Peyer's patch (tissue), 4 donors: ENCODE data around the gene MAP2K2.

ENCODE experiments used
- POLR2A ChIP-seq, 2 donors: fragments of 450-650 bp; IDR thresholded peaks; one replicate each; pipeline ENCODE4 v1.5.1; 2017; ENCODE audit warnings: antibody characterized with exemption in 2 of 2, mild to moderate bottlenecking in 2 of 2, moderate library complexity in 2 of 2
- TF ChIP-seq, protein P1 (sequence below), 6 experiments: fragments of 450-650 bp in 4 of 6; fragments of 200-600 bp in 2 of 6; sonication (generic) in 1 of 6; IDR thresholded peaks; one replicate each; pipeline ENCODE4 v1.5.1; 2017 to 2019; ENCODE audit warnings: antibody characterized with exemption in 6 of 6, mild to moderate bottlenecking in 3 of 6, moderate library complexity in 1 of 6

DNA sequence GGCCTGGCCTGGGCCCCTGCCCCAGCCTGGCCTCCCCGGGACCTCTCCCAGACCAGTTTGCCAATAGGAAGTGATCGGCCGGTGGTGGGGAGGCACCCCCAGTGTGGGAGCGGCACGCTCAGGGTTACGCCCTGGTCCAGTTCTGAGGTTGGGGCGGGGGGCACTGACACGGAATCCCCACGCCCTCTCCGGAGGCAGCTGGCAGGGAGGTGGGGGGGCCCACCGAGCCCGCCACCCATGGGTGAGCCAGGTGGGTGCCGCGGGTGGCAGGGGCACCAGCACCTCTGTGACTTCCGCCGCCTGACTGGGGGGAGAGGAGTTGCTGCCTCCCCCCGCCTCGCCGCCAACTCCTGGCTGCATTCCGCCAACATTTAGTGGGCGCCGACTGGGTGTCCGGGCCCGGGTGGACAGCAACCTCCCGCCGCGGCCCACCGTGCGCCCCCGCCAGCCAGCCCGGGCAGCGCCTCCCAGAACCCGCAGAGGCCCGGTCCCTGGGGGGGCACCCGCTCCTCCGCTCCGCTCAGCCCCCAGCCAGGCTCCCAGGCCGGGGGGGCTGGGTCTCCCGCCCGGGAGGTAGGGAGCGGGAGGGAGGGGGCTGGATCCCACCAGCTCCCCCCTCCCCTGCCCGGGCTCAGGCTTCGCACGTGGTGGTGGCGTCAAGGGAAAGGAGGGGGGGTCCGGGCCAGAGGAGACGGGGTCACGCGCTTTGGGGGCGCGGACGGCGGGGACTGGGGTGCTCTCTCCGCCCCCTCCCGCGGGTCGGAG lies 59.2 kb downstream of the MAP2K2 start:
- TF ChIP-seq, protein P1, sequence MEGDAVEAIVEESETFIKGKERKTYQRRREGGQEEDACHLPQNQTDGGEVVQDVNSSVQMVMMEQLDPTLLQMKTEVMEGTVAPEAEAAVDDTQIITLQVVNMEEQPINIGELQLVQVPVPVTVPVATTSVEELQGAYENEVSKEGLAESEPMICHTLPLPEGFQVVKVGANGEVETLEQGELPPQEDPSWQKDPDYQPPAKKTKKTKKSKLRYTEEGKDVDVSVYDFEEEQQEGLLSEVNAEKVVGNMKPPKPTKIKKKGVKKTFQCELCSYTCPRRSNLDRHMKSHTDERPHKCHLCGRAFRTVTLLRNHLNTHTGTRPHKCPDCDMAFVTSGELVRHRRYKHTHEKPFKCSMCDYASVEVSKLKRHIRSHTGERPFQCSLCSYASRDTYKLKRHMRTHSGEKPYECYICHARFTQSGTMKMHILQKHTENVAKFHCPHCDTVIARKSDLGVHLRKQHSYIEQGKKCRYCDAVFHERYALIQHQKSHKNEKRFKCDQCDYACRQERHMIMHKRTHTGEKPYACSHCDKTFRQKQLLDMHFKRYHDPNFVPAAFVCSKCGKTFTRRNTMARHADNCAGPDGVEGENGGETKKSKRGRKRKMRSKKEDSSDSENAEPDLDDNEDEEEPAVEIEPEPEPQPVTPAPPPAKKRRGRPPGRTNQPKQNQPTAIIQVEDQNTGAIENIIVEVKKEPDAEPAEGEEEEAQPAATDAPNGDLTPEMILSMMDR (IDR thresholded peaks at IDR 0.05) = no peak
- TF ChIP-seq POLR2A (IDR thresholded peaks at IDR 0.05) = peak; percentile 17 to 55
